ENCODE measurements around the gene DPM3. TPM values are rescaled to one million over a fixed set of nuclear protein-coding genes. Genes with fewer than 3 reads are reported as not detected.
"Not testable (repeated sequence)": the region's sequence is repeated elsewhere in the genome, so short reads cannot be mapped to it uniquely, and the experiment has no call there.

Gene DPM3
- 100 to 1,000 TPM in 2 of 6 donors, 10 to 100 TPM in 3, not detected in 1; 25.1 to 112 (median 67.5) TPM for total RNA-seq

- 0% methylated on average over 24 to 36 of the region's 42 CpGs for WGBS, 2 donors
- peak within 1 kb of the TSS; percentile 87 to 97 (median 91) for H3K27ac ChIP-seq
Measured at GRCh38 chr1:155139895-155140629, at the start of gene DPM3. DPM3 (minus strand) TSS chr1:155140531; CDS start chr1:155140240, 291 bp downstream.

GRCh38 chr1:155189926-155190325 is 49.6 kb upstream of the DPM3 start:
- not testable (repeated sequence) for H3K36me3 ChIP-seq; H3K9me3 ChIP-seq; ATAC-seq (ENCODE audit: low FRiP score in 2 of 2); H3K27me3 ChIP-seq
- peak in 1 of 2 donors; percentile 87 for DNase-seq
- H3K27ac ChIP-seq, result peak overlapping the region in 2 of 4 donors; percentile 77 to 81
- peak overlapping the region in 3 of 4 donors; percentile 32 to 48 (median 44) for H3K4me3 ChIP-seq
- 65% methylated on average over 13 of the region's 45 CpGs; no CpG with 5 or more reads in 1 of the 2 donors for WGBS, 2 donors
- H3K4me1 ChIP-seq, result peaks cover 29 to 47% (median 35%) of the 10 kb centered on the region in 4 donors

More at GRCh38 chr1:155139895-155140629, at the start of gene DPM3:
- no peaks in the 10 kb centered on the region for H3K27me3 ChIP-seq
- TF ChIP-seq POLR2AphosphoS5 (IDR thresholded peaks at IDR 0.05), result peak; percentile 84 to 93
- peak in 2 of 6 experiments; percentile 4 to 15 for TF ChIP-seq CTCF (IDR thresholded peaks at IDR 0.05)
- peak in 2 of 4 donors; percentile 27 to 85 for TF ChIP-seq POLR2A (IDR thresholded peaks at IDR 0.05)
- no peak for TF ChIP-seq EP300 (IDR thresholded peaks at IDR 0.05)
- peak within 1 kb of the TSS; percentile 76 to 87 (median 78) for H3K4me3 ChIP-seq
- peaks cover 26 to 38% (median 30%) of the 10 kb centered on the region in 4 donors for H3K4me1 ChIP-seq
- peaks cover 0 to 4% (median 0%) of the 10 kb centered on the region in 4 donors for H3K36me3 ChIP-seq
- ATAC-seq (ENCODE audit: low FRiP score in 2 of 2) (peak; percentile 86 to 88), DNase-seq (peak; percentile 94 to 95)
- no peaks in the 10 kb centered on the region for H3K9me3 ChIP-seq

- Histone ChIP-seq H3K27ac (peak overlapping the region in 3 of 4 donors; percentile 67 to 84 (median 81)), H3K4me3 (peak overlapping the region in 3 of 4 donors; percentile 23 to 50 (median 40)), H3K27me3 (no peaks in the 10 kb centered on the region), H3K36me3 (no peaks in the 10 kb centered on the region), H3K9me3 (no peaks in the 10 kb centered on the region), H3K4me1 (peaks cover 17 to 34% (median 22%) of the 10 kb centered on the region in 4 donors)
- WGBS, 2 donors, result 71 to 83% methylated on average over 7 to 9 of the region's 14 CpGs
- ATAC-seq (ENCODE audit: low FRiP score in 2 of 2), result no peak
- no peak for DNase-seq
- TF ChIP-seq CTCF (IDR thresholded peaks at IDR 0.05), result no peak
- TF ChIP-seq POLR2A (IDR thresholded peaks at IDR 0.05), result peak in 1 of 4 donors; percentile 35
Measured at GRCh38 chr1:155188268-155188667, 47.9 kb upstream of the DPM3 start.

- TF ChIP-seq POLR2AphosphoS5 (IDR thresholded peaks at IDR 0.05), result no peak
- TF ChIP-seq POLR2A (IDR thresholded peaks at IDR 0.05), result peak in 1 of 4 donors; percentile 40
- peak in 1 of 6 experiments; percentile 1 for TF ChIP-seq CTCF (IDR thresholded peaks at IDR 0.05)
- DNase-seq, result no peak
- H3K36me3 ChIP-seq, result no peaks in the 10 kb centered on the region
- H3K27ac ChIP-seq, result peak overlapping the region; percentile 44 to 84 (median 74)
- ATAC-seq (ENCODE audit: low FRiP score in 2 of 2), result peak in 1 of 2 donors; percentile 5
- H3K4me1 ChIP-seq, result peaks cover 11 to 26% (median 16%) of the 10 kb centered on the region in 4 donors
- no peaks in the 10 kb centered on the region for H3K27me3 ChIP-seq
- peak overlapping the region in 3 of 4 donors; percentile 23 to 50 (median 40) for H3K4me3 ChIP-seq
- no peaks in the 10 kb centered on the region for H3K9me3 ChIP-seq
- 66 to 93% methylated on average over 3 to 16 of the region's 16 CpGs for WGBS, 2 donors
Measured at GRCh38 chr1:155187456-155187891, 47.1 kb upstream of the DPM3 start.

- DNase-seq (no peak), ATAC-seq (ENCODE audit: low FRiP score in 2 of 2) (peak; percentile 22 to 48)
- Histone ChIP-seq H3K27ac (peak overlapping the region; percentile 44 to 84 (median 74)), H3K36me3 (no peaks in the 10 kb centered on the region), H3K4me3 (peak overlapping the region in 3 of 4 donors; percentile 23 to 50 (median 40)), H3K27me3 (no peaks in the 10 kb centered on the region), H3K4me1 (peaks cover 11 to 25% (median 16%) of the 10 kb centered on the region in 4 donors), H3K9me3 (no peaks in the 10 kb centered on the region)
- 58 to 61% methylated on average over 7 to 14 of the region's 14 CpGs for WGBS, 2 donors
- TF ChIP-seq CTCF (IDR thresholded peaks at IDR 0.05) (peak in 1 of 6 experiments; percentile 22), POLR2AphosphoS5 (IDR thresholded peaks at IDR 0.05) (no peak), EP300 (IDR thresholded peaks at IDR 0.05) (no peak), POLR2A (IDR thresholded peaks at IDR 0.05) (no peak)
Measured at GRCh38 chr1:155186794-155187455, 46.6 kb upstream of the DPM3 start.
